Jurkat, Clone E6-1 (cell line): Measurements from ENCODE around the gene NUTF2.
A peak's percentile ranks its signal among the peaks of the same experiment; 100 is the strongest.
"Not testable (repeated sequence)": the region's sequence is repeated elsewhere in the genome, so short reads cannot be mapped to it uniquely, and the experiment has no call there.

Source experiments
- DNase-seq: peaks from one replicate; pipeline ENCODE4 v3.0.0-alpha.2; 2011; ENCODE audit warnings: low read depth, low spot score
- H3K4me3 ChIP-seq: 2 replicates; pipeline ENCODE4 v1.5.1; 2011; ENCODE audit warnings: mild to moderate bottlenecking, low read length, control low read depth, moderate library complexity

Gene NUTF2

GRCh38 chr16:67858500-67858899 lies 11.8 kb downstream of the NUTF2 start:
- no peak for DNase-seq
- H3K4me3 ChIP-seq, result no peak overlapping the region

- H3K4me3 ChIP-seq, result no peak overlapping the region
- no peak for DNase-seq
Measured at GRCh38 chr16:67860589-67861398, 14.1 kb downstream of the NUTF2 start.

DNA sequence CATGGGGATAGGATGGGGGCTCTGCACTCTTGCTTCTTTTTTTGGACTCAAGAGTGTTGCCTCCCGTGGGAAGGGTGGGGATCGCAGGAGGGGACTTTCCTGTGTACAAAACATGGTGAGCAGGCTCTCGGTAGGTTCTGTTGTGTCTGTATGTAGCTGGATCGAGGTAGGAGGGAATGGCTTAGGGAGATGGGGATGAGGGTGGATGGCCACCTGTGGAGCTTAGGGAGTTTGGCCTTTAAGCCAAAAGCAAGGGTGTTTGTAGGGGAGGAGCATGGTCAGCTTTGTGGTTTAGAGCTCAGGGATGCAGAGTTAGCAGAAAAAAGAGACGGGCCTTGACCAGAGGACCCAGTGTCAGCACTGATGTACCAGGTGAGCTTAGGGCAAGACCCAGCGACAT lies 15.1 kb downstream of the NUTF2 start:
- DNase-seq, result no peak
- H3K4me3 ChIP-seq, result no peak overlapping the region

DNA sequence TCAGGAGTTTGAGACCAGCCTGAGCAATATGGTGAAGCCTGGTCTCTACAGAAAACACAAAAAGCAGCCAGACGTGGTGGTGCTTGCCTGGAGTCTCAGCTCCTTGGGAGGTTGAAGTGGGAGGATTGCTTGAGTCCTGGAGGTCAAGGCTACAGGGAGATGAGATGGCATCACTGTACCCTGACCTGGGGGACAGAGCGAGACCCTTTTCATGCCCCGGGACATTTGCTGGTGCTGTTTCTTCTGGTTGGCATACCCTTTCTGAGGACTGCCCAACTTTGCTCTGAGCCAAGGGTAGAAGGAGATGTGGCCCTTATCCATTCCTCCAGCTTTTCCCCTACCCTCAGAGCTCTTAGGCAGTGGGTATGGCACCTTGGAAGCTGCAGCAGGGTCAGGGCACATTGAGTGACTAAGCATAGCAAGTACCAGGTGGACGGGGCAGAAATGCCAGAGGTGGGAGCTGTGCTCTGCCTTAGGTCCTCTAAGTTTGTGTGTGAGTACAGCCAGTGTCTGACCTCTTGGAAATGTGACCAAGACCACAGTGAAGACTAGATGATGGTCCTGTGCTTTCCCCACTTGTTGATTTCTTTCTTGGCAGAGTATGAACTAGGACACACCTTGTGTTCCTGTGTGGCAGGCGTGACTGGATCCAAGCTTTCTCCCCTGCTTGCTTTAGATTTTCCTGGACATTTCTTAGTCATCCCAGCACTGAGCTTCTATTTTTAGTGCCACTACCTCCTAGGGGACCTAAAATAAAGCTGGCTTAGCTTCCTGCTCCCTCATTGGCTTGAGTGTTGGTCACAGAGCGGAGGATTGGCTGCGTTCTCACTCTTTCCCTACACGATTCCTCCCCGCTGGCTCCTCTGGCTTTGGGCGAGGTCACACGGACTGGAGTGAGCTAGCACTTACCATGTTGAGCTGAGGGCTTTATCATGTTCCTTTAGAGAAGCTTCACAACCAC lies 16.2 kb downstream of the NUTF2 start:
- no peak for DNase-seq
- H3K4me3 ChIP-seq, result no peak overlapping the region

DNA sequence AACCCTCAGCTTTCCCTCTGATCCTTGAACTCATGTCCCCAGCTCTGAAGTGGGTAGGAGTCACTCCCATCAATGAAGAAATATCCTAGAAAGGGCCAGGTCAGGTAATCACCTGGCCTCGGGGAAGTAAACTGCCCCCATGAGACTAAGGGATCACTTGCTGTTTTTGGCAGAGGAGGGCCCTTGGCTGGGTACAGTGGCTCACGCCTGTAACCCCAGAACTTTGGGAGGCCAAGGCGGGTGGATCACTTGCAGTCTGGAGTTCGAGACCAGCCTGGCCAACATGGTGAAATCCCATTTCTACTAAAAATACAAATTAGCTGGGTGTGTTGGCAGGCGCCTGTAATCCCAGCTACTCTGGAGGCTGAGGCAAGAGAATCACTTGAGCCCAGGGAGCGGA lies 17.3 kb downstream of the NUTF2 start:
- H3K4me3 ChIP-seq, DNase-seq: not testable (repeated sequence)

DNA sequence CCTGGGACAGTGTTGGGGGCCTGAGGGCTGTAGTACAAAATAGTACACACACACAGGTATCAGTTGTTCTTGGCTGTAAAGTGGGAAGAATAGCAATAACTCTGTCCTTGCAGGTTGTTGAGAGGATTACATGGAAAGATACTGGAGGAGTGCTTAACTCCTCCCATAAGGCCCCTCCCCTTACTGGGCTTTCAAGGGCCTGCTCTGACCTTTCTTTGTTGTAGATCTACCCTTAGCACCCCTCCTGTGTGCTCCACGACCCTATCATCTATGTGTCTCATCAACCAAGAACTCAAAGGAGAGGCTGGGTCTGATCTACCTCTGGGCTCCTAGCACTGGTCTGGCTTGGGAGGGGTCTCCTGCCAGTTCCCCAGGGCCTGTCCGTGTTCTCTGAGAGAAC lies 17.9 kb downstream of the NUTF2 start:
- DNase-seq, result no peak
- H3K4me3 ChIP-seq, result no peak overlapping the region

- no peak overlapping the region for H3K4me3 ChIP-seq
- DNase-seq, result no peak
Measured at GRCh38 chr16:67865318-67865717, 18.6 kb downstream of the NUTF2 start.

- no peak for DNase-seq
- H3K4me3 ChIP-seq, result no peak overlapping the region
Measured at GRCh38 chr16:67868290-67868689, 21.6 kb downstream of the NUTF2 start.

DNA sequence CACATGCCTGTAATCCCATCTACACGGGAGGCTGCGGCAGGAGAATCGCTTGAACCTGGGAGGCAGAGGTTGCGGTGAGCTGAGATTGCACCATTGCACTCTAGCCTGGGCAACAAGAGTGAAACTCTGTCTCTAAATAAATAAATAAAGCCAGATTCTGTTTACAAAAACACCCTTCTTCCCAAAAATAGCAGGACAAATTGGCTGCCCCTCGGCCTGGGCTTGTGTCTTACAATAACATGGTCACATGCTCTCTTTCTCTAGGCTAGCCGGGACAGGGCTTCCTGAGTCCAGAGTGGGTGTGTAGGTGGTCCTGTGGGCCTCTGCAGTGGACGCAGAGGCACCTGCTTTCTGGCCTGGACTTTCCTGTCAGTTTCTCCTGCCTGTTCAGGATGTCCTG lies 22.9 kb downstream of the NUTF2 start:
- H3K4me3 ChIP-seq, result no peak overlapping the region
- no peak for DNase-seq

DNA sequence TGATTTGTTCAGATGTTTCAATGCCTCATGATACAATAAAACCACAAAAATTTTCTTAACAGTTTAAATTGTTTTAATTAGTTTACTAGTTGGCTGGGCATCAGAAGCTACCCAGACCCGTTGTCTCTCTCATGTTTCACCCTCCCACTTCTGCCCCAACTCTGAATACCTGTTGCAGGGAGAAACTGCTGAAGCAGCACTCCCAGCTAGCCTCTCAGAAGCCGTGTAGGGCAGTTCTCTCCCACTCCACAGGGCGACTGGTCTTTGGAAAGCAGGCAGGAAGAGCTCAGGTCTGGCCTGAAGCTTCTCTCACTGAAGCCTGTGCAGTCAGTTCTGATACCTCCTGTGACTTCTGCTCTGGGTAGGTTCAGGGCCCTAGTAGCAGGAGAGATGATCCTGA lies 24.5 kb downstream of the NUTF2 start:
- DNase-seq, result no peak
- H3K4me3 ChIP-seq, result no peak overlapping the region

- peak overlapping the region; percentile 77 for H3K4me3 ChIP-seq
- no peak for DNase-seq
Measured at GRCh38 chr16:67872131-67872630, 25.4 kb downstream of the NUTF2 start.

- peak; percentile 62 for DNase-seq
- H3K4me3 ChIP-seq, result peak within 1 kb of the TSS; percentile 77
Measured at GRCh38 chr16:67872631-67873434, 26.1 kb downstream of the NUTF2 start, which contains the start of gene EDC4. EDC4 (plus strand) TSS chr16:67873052; CDS start chr16:67873262, 210 bp downstream.

GRCh38 chr16:67873435-67874370 lies 27.0 kb downstream of the NUTF2 start:
- no peak for DNase-seq
- H3K4me3 ChIP-seq, result peak overlapping the region; percentile 77

GRCh38 chr16:67874372-67874771 lies 27.6 kb downstream of the NUTF2 start:
- H3K4me3 ChIP-seq, result peak overlapping the region; percentile 77
- no peak for DNase-seq

DNA sequence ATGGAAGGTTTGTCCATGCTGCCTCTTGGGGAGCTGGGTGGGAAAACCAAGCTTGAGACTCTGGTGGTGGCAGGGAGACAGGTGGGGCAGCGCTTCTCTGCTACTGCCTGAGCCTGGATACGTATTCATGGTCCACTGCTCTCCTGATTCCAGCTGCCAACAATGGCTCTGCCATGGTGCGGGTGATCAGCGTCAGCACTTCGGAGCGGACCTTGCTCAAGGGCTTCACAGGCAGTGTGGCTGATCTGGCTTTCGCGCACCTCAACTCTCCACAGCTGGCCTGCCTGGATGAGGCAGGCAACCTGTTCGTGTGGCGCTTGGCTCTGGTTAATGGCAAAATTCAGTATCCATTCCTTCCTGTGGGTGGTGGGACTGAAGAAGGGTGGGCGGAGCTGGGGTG lies 30.3 kb downstream of the NUTF2 start:
- DNase-seq, result no peak
- H3K4me3 ChIP-seq, result no peak overlapping the region

- no peak for DNase-seq
- H3K4me3 ChIP-seq, result no peak overlapping the region
Measured at GRCh38 chr16:67878232-67878631, 31.5 kb downstream of the NUTF2 start.

- H3K4me3 ChIP-seq, result no peak overlapping the region
- no peak for DNase-seq
Measured at GRCh38 chr16:67878846-67879245, 32.1 kb downstream of the NUTF2 start.

DNA sequence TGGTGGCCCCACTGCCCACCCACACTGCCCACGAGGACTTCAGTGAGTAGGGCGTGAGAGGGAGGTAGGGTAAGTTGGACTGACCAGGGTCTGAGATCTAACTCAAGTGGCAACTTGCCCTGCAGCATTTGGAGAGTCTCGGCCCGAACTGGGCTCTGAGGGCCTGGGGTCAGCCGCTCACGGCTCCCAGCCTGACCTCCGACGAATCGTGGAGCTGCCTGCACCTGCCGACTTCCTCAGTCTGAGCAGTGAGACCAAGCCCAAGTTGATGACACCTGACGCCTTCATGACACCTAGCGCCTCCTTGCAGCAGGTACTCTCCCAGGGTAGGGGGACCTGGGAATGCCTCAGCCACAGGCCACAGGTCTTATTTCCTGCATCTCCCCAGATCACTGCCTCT lies 32.7 kb downstream of the NUTF2 start:
- H3K4me3 ChIP-seq, result no peak overlapping the region
- no peak for DNase-seq
